ENCODE results near the gene CLDN15.

- TF ChIP-seq EZH2 (IDR thresholded peaks at IDR 0.05), result no peak
- TF ChIP-seq FOXP2 (optimal IDR thresholded peaks at IDR 0.05; ENCODE audit: control extremely low read depth, extremely low read length, insufficient read depth), result no peak
- TF ChIP-seq POLR2AphosphoS5 (IDR thresholded peaks at IDR 0.05; ENCODE audit: borderline replicate concordance, low read depth, low read length), result no peak
Observed at GRCh38 chr7:101233907-101234547, 3.6 kb downstream of the CLDN15 start.

All from SK-N-MC (cell line).